PC-9 (cell line): Measurements from ENCODE around the gene ANKDD1A.

Experiments
- EZH2 ChIP-seq: fragments of 200-600 bp; sonication (generic); IDR thresholded peaks from 2 replicates; pipeline ENCODE4 v1.8.0; 2017; ENCODE audit warnings: antibody characterized with exemption, low read depth
- TF ChIP-seq, protein P1 (sequence below): fragments of 200-600 bp; sonication (generic); conservative IDR thresholded peaks from 2 replicates; pipeline ENCODE4 v1.6.1; 2017; ENCODE audit warnings: mixed run types, antibody characterized with exemption, mild to moderate bottlenecking, moderate library complexity

DNA sequence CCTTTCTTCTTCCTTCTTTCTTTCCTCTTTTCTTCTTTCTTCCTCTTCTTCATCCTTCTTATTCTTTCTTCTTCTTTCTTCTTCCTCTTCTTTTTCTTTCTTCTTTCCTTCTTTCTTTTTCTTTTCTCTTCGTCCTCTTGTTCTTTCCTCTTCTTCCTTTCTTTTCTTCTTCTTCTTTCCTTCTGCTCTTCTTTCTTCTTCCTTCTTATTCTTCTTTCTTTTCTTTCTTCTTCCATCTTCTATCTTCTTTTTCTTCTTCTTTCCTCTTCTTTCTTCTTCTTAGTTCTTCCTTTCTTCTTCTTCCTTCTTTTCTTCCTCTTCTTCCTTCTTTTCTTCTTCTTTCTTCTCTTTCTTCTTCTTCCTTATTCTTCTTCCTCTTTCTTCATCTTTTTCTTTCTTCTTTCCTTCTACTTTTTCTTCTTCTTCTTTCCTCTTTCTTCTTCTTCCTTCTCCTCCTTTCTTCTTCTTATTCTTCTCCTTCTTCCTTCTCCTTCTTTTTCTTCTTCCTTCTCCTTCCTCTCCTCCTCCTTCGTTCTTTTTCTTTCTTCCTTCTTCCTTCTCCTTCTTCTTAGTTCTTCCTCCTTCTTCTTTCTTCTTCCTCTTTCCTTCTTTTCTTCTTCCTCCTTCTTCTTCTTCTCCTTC lies 40.2 kb downstream of the ANKDD1A start:
- TF ChIP-seq, protein P1, sequence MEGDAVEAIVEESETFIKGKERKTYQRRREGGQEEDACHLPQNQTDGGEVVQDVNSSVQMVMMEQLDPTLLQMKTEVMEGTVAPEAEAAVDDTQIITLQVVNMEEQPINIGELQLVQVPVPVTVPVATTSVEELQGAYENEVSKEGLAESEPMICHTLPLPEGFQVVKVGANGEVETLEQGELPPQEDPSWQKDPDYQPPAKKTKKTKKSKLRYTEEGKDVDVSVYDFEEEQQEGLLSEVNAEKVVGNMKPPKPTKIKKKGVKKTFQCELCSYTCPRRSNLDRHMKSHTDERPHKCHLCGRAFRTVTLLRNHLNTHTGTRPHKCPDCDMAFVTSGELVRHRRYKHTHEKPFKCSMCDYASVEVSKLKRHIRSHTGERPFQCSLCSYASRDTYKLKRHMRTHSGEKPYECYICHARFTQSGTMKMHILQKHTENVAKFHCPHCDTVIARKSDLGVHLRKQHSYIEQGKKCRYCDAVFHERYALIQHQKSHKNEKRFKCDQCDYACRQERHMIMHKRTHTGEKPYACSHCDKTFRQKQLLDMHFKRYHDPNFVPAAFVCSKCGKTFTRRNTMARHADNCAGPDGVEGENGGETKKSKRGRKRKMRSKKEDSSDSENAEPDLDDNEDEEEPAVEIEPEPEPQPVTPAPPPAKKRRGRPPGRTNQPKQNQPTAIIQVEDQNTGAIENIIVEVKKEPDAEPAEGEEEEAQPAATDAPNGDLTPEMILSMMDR = no peak
- no peak for TF ChIP-seq EZH2
